ENCODE data around the gene ADM5.
A peak's percentile ranks its signal among the peaks of the same experiment; 100 is the strongest.

The ADM5 gene

GRCh38 chr19:49730166-49730565 lies 40.8 kb downstream of the ADM5 start:
- POLR2A ChIA-PET, result no interaction called here

GRCh38 chr19:49738268-49738667 lies 48.9 kb downstream of the ADM5 start:
- POLR2A ChIA-PET, result no interaction called here
- CTCF ChIA-PET, result no interaction called here
- no peaks in the 10 kb centered on the region for H3K36me3 ChIP-seq (ENCODE audit: control insufficient read depth in 4 of 4, insufficient read depth in 4 of 4, low read length in 3 of 4)
- no peak for DNase-seq
- no peak overlapping the region for H3K27ac ChIP-seq (ENCODE audit: insufficient read depth in 1 of 2, low read depth in 1 of 2, low read length in 2 of 2, poor library complexity in 1 of 2, severe bottlenecking in 2 of 2)
- no peaks in the 10 kb centered on the region for H3K27me3 ChIP-seq (replicated peaks in 2 of 5; ENCODE audit: control insufficient read depth in 4 of 5, insufficient read depth in 5 of 5, low read length in 4 of 5)
- 100% methylated on average over 2 of the region's 4 CpGs for WGBS (ENCODE audit: insufficient coverage)
- peaks cover 0 to 8% (median 1%) of the 10 kb centered on the region in 4 experiments for H3K4me1 ChIP-seq (ENCODE audit: control extremely low read depth in 1 of 4, control insufficient read depth in 4 of 4, insufficient read depth in 4 of 4, low read length in 3 of 4)
- no peak overlapping the region for H3K4me3 ChIP-seq (ENCODE audit: control insufficient read depth in 1 of 7, extremely low read depth in 1 of 7, insufficient read depth in 4 of 7, low read depth in 2 of 7, low read length in 6 of 7)
- no peaks in the 10 kb centered on the region for H3K9me3 ChIP-seq (ENCODE audit: control extremely low read depth in 1 of 5, control insufficient read depth in 4 of 5, insufficient read depth in 2 of 5, low read depth in 1 of 5, low read length in 4 of 5)

More at GRCh38 chr19:49730166-49730565, 40.8 kb downstream of the ADM5 start:
- peak; percentile 61 to 87 (median 86) for DNase-seq
- Histone ChIP-seq H3K4me3 (ENCODE audit: control insufficient read depth in 1 of 7, extremely low read depth in 1 of 7, insufficient read depth in 4 of 7, low read depth in 2 of 7, low read length in 6 of 7) (no peak overlapping the region), H3K4me1 (ENCODE audit: control extremely low read depth in 1 of 4, control insufficient read depth in 4 of 4, insufficient read depth in 4 of 4, low read length in 3 of 4) (peaks cover 0 to 11% (median 6%) of the 10 kb centered on the region in 4 experiments), H3K27ac (ENCODE audit: insufficient read depth in 1 of 2, low read depth in 1 of 2, low read length in 2 of 2, poor library complexity in 1 of 2, severe bottlenecking in 2 of 2) (no peak overlapping the region), H3K9me3 (ENCODE audit: control extremely low read depth in 1 of 5, control insufficient read depth in 4 of 5, insufficient read depth in 2 of 5, low read depth in 1 of 5, low read length in 4 of 5) (no peaks in the 10 kb centered on the region), H3K36me3 (ENCODE audit: control insufficient read depth in 4 of 4, insufficient read depth in 4 of 4, low read length in 3 of 4) (no peaks in the 10 kb centered on the region), H3K27me3 (replicated peaks in 2 of 5; ENCODE audit: control insufficient read depth in 4 of 5, insufficient read depth in 5 of 5, low read length in 4 of 5) (no peaks in the 10 kb centered on the region)
- CTCF ChIA-PET, result interaction anchor here (0.8 to 2.7 kb wide), 3 partner anchors 13 to 160 kb away, joined by 3 to 13 read pairs (median 3); no protein-coding TSS in a partner anchor
- 0% methylated on average over 3 of the region's 5 CpGs for WGBS (ENCODE audit: insufficient coverage)

GRCh38 chr19:49739098-49739497 lies 49.7 kb downstream of the ADM5 start:
- ChIA-PET CTCF (no interaction called here), POLR2A (no interaction called here)
- Histone ChIP-seq H3K9me3 (ENCODE audit: control extremely low read depth in 1 of 5, control insufficient read depth in 4 of 5, insufficient read depth in 2 of 5, low read depth in 1 of 5, low read length in 4 of 5) (no peaks in the 10 kb centered on the region), H3K27ac (ENCODE audit: insufficient read depth in 1 of 2, low read depth in 1 of 2, low read length in 2 of 2, poor library complexity in 1 of 2, severe bottlenecking in 2 of 2) (no peak overlapping the region), H3K4me3 (ENCODE audit: control insufficient read depth in 1 of 7, extremely low read depth in 1 of 7, insufficient read depth in 4 of 7, low read depth in 2 of 7, low read length in 6 of 7) (no peak overlapping the region), H3K4me1 (ENCODE audit: control extremely low read depth in 1 of 4, control insufficient read depth in 4 of 4, insufficient read depth in 4 of 4, low read length in 3 of 4) (peaks cover 0 to 8% (median 1%) of the 10 kb centered on the region in 4 experiments), H3K36me3 (ENCODE audit: control insufficient read depth in 4 of 4, insufficient read depth in 4 of 4, low read length in 3 of 4) (no peaks in the 10 kb centered on the region), H3K27me3 (replicated peaks in 2 of 5; ENCODE audit: control insufficient read depth in 4 of 5, insufficient read depth in 5 of 5, low read length in 4 of 5) (no peaks in the 10 kb centered on the region)
- DNase-seq, result no peak
- no CpG with 5 or more reads among the region's 1 CpG for WGBS (ENCODE audit: insufficient coverage)

- no peaks in the 10 kb centered on the region for H3K36me3 ChIP-seq (ENCODE audit: control insufficient read depth in 4 of 4, insufficient read depth in 4 of 4, low read length in 3 of 4)
- H3K4me1 ChIP-seq (ENCODE audit: control extremely low read depth in 1 of 4, control insufficient read depth in 4 of 4, insufficient read depth in 4 of 4, low read length in 3 of 4), result peaks cover 0 to 8% (median 1%) of the 10 kb centered on the region in 4 experiments
- 100% methylated on average over 4 of the region's 10 CpGs for WGBS (ENCODE audit: insufficient coverage)
- CTCF ChIA-PET, result no interaction called here
- POLR2A ChIA-PET, result no interaction called here
- no peak overlapping the region for H3K27ac ChIP-seq (ENCODE audit: insufficient read depth in 1 of 2, low read depth in 1 of 2, low read length in 2 of 2, poor library complexity in 1 of 2, severe bottlenecking in 2 of 2)
- H3K4me3 ChIP-seq (ENCODE audit: control insufficient read depth in 1 of 7, extremely low read depth in 1 of 7, insufficient read depth in 4 of 7, low read depth in 2 of 7, low read length in 6 of 7), result no peak overlapping the region
- H3K9me3 ChIP-seq (ENCODE audit: control extremely low read depth in 1 of 5, control insufficient read depth in 4 of 5, insufficient read depth in 2 of 5, low read depth in 1 of 5, low read length in 4 of 5), result no peaks in the 10 kb centered on the region
- no peak for DNase-seq
- no peaks in the 10 kb centered on the region for H3K27me3 ChIP-seq (replicated peaks in 2 of 5; ENCODE audit: control insufficient read depth in 4 of 5, insufficient read depth in 5 of 5, low read length in 4 of 5)
Observed at GRCh38 chr19:49739933-49740332, 50.5 kb downstream of the ADM5 start.

Data from common myeloid progenitor, CD34-positive (primary cell).